Fibroblast of lung (primary cell): ENCODE results near the gene LAP3. TPM values are rescaled to one million over a fixed set of nuclear protein-coding genes. Genes with fewer than 3 reads are reported as not detected.

Experiments
- DNase-seq, 2 donors: peaks; one replicate each; pipeline versions ENCODE4 v3.0.0 to v3.0.0-alpha.2; 2010; ENCODE audit warnings: low read depth in 2 of 2
- H2AFZ ChIP-seq: 2 replicates; pipeline ENCODE4 v1.5.1; 2012; ENCODE audit warnings: low read length, control low read depth, inconsistent platforms
- H3K27ac ChIP-seq: 2 replicates; pipeline ENCODE4 v1.5.1; 2011; ENCODE audit warnings: low read length, control low read depth; ENCODE audit not compliant: insufficient read depth
- H3K27me3 ChIP-seq: 2 replicates; pipeline ENCODE4 v1.5.1; 2011; ENCODE audit warnings: mild to moderate bottlenecking, low read length; ENCODE audit not compliant: control insufficient read depth, insufficient read depth
- H3K36me3 ChIP-seq: 2 replicates; pipeline ENCODE4 v1.5.1; 2011; ENCODE audit warnings: low read length; ENCODE audit not compliant: control insufficient read depth, insufficient read depth
- H3K4me1 ChIP-seq: 2 replicates; pipeline ENCODE4 v1.5.1; 2011; ENCODE audit warnings: low read length; ENCODE audit not compliant: control insufficient read depth, insufficient read depth; ENCODE audit errors: extremely low read depth
- H3K4me2 ChIP-seq: 2 replicates; pipeline ENCODE4 v1.5.1; 2011; ENCODE audit warnings: low read length, control low read depth; ENCODE audit not compliant: insufficient read depth; ENCODE audit errors: extremely low read depth
- H3K4me3 ChIP-seq, 4 experiments: fragments of 200-600 bp in 1 of 4; sonication (generic) in 1 of 4; replicated peaks in 1 of 4; 2 replicates each; pipeline ENCODE4 v1.5.1; 2011 to 2016; ENCODE audit warnings: low read length in 4 of 4, low read depth in 3 of 4, mild to moderate bottlenecking in 3 of 4, control low read depth in 2 of 4, inconsistent platforms in 1 of 4, mixed read lengths in 1 of 4; ENCODE audit not compliant: insufficient read depth in 1 of 4; ENCODE audit errors: control extremely low read depth in 1 of 4
- H3K79me2 ChIP-seq: 2 replicates; pipeline ENCODE4 v1.5.1; 2012; ENCODE audit warnings: mild to moderate bottlenecking, low read length, inconsistent platforms; ENCODE audit not compliant: control insufficient read depth, insufficient read depth
- H3K9ac ChIP-seq: 2 replicates; pipeline ENCODE4 v1.5.1; 2011; ENCODE audit warnings: mild to moderate bottlenecking, low read length, control low read depth; ENCODE audit not compliant: insufficient read depth
- H3K9me3 ChIP-seq: 2 replicates; pipeline ENCODE4 v1.5.1; 2012; ENCODE audit warnings: low read depth, low read length; ENCODE audit not compliant: control insufficient read depth, insufficient read depth
- H4K20me1 ChIP-seq: 2 replicates; pipeline ENCODE4 v1.5.1; 2011; ENCODE audit warnings: low read length; ENCODE audit not compliant: control insufficient read depth, insufficient read depth; ENCODE audit errors: extremely low read depth
- CTCF ChIP-seq, 2 donors: IDR thresholded peaks in 1 of 2; conservative IDR thresholded peaks in 1 of 2; 1 replicate in 1 of 2; 2 replicates in 1 of 2; pipeline ENCODE4 v1.5.1; 2011 to 2012; ENCODE audit warnings: low read length in 2 of 2, control low read depth in 1 of 2, inconsistent platforms in 1 of 2, low read depth in 1 of 2, mild to moderate bottlenecking in 1 of 2
- EZH2 ChIP-seq: IDR thresholded peaks from 2 replicates; pipeline ENCODE4 v1.5.1; 2012; ENCODE audit warnings: low read length, control low read depth, mild to moderate bottlenecking; ENCODE audit errors: missing control alignments
- polyA plus RNA-seq, 2 donors: library from polyadenylated mRNA; depleted of rRNA in 1 of 2; stranded (reverse) in 1 of 2; unstranded in 1 of 2; fragments of >200 nt; gene quantifications; 2 replicates each; pipeline ENCODE4 v1.2.1, GENCODE V29; 2011 to 2012; ENCODE audit warnings: missing spikeins in 1 of 2
- total RNA-seq: library from RNA; depleted of rRNA; stranded (reverse); fragments of >200 nt; gene quantifications from 2 replicates; pipeline ENCODE4 v1.2.1, GENCODE V29; 2014

LAP3 gene
- total and polyA plus RNA-seq, 2 donors (not counting 1 experiment from before 2014, with no cell fraction given): 80.8 to 116 TPM

- Histone ChIP-seq H3K36me3 (no peaks in the 10 kb centered on the region), H3K4me3 (no peak overlapping the region), H3K4me1 (no peaks in the 10 kb centered on the region), H2AFZ (no peak overlapping the region), H3K79me2 (no peaks in the 10 kb centered on the region), H3K9me3 (no peaks in the 10 kb centered on the region), H3K9ac (no peak overlapping the region), H3K27me3 (peaks cover 3% of the 10 kb centered on the region), H3K27ac (no peak overlapping the region), H4K20me1 (no peaks in the 10 kb centered on the region), H3K4me2 (no peak overlapping the region)
- no peak for DNase-seq
- TF ChIP-seq CTCF (conservative IDR thresholded peaks at IDR 0.05 in 1 of 2, IDR thresholded peaks at IDR 0.05 in 1 of 2; ENCODE audit: low read depth in 1 of 2, low read length in 2 of 2) (no peak), EZH2 (no peak)
These were observed 77.7 kb downstream of the LAP3 start for GRCh38 chr4:17654701-17655100.

GRCh38 chr4:17657090-17657489 lies 80.1 kb downstream of the LAP3 start:
- Histone ChIP-seq H3K9me3 (no peaks in the 10 kb centered on the region), H3K4me1 (no peaks in the 10 kb centered on the region), H3K4me2 (no peak overlapping the region), H3K79me2 (no peaks in the 10 kb centered on the region), H3K4me3 (no peak overlapping the region), H3K36me3 (no peaks in the 10 kb centered on the region), H3K9ac (no peak overlapping the region), H3K27ac (no peak overlapping the region), H4K20me1 (no peaks in the 10 kb centered on the region), H3K27me3 (peaks cover 3% of the 10 kb centered on the region), H2AFZ (no peak overlapping the region)
- DNase-seq: no peak
- TF ChIP-seq CTCF (conservative IDR thresholded peaks at IDR 0.05 in 1 of 2, IDR thresholded peaks at IDR 0.05 in 1 of 2; ENCODE audit: low read depth in 1 of 2, low read length in 2 of 2) (no peak), EZH2 (no peak)

Other genes starting within 250 kb of the LAP3 start
- gene QDPR, start 65.1 kb upstream of the LAP3 start, total RNA-seq: 10.8 and 27.4 TPM in 2 replicates
- 41.4 and 51.8 TPM in 2 replicates for gene QDPR, start 65.1 kb upstream of the LAP3 start, polyA plus RNA-seq
- gene CLRN2, start 62.0 kb upstream of the LAP3 start, total RNA-seq: not detected in 2 replicates
- not detected in 2 replicates for gene CLRN2, start 62.0 kb upstream of the LAP3 start, polyA plus RNA-seq
- gene MED28, start 37.4 kb downstream of the LAP3 start, total RNA-seq: 11.0 and 20.1 TPM in 2 replicates
- 16.8 and 18.8 TPM in 2 replicates for gene MED28, start 37.4 kb downstream of the LAP3 start, polyA plus RNA-seq
- under 0.01 TPM in 1 of 2 replicates, not detected in the other for gene FAM184B, start 204.4 kb downstream of the LAP3 start, total RNA-seq
- gene FAM184B, start 204.4 kb downstream of the LAP3 start, polyA plus RNA-seq: not detected in 2 replicates
- 19.0 and 20.0 TPM in 2 replicates for gene DCAF16, start 233.6 kb downstream of the LAP3 start, total RNA-seq
- gene DCAF16, start 233.6 kb downstream of the LAP3 start, polyA plus RNA-seq: 19.6 and 25.4 TPM in 2 replicates
- 3.9 and 10.1 TPM in 2 replicates for gene NCAPG, start 233.8 kb downstream of the LAP3 start, total RNA-seq
- 8.0 and 24.1 TPM in 2 replicates for gene NCAPG, start 233.8 kb downstream of the LAP3 start, polyA plus RNA-seq